GM19025 (cell line): Measurements from ENCODE around the gene NRP2.

Experiments
- ATAC-seq: cut with Tn5 transposase; IDR thresholded peaks from one replicate; pipeline ENCODE4 v1.9.1; 2021; ENCODE audit warnings: mild to moderate bottlenecking, low read depth, moderate library complexity; ENCODE audit not compliant: unreplicated experiment

Gene NRP2

DNA sequence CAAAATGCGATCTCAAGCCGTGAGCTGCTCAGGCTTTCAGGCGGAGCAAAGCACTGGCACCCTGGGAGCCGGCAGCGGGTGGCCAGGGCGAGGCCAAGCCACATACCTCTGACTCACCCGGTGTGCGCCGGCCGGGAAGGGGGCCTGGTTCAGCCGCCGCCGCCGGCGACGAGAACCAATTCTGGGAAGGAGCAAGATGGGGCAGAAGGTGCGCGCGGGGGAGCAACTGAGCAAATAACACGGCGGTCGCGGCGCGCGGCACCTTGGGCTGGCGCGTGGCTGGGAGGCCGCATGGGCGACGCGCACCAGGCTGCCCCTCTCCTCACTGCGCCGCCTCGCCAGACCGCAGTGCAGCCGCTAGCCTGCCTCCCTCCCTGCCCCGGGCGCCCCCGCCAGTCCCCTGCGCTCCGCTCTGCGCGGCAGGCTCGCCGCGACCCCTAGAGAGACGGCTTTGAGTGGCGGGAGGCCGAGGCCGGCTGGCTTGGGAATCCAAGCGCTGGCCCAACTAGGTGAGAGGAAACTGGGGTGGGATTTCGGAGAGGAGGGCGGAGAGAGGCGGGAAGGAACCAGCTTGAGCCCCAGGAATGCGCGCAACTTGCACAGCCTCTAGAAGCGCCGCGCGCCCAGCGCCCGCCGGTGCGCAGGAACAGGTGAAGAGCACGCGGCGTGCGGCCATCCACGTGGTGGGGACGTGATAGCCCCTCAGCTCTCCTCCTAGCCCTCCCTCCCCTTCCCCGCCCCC lies 3.2 kb downstream of the NRP2 start:
- no peak for ATAC-seq

GRCh38 chr2:205686056-205686782 lies 3.9 kb downstream of the NRP2 start:
- no peak for ATAC-seq

DNA sequence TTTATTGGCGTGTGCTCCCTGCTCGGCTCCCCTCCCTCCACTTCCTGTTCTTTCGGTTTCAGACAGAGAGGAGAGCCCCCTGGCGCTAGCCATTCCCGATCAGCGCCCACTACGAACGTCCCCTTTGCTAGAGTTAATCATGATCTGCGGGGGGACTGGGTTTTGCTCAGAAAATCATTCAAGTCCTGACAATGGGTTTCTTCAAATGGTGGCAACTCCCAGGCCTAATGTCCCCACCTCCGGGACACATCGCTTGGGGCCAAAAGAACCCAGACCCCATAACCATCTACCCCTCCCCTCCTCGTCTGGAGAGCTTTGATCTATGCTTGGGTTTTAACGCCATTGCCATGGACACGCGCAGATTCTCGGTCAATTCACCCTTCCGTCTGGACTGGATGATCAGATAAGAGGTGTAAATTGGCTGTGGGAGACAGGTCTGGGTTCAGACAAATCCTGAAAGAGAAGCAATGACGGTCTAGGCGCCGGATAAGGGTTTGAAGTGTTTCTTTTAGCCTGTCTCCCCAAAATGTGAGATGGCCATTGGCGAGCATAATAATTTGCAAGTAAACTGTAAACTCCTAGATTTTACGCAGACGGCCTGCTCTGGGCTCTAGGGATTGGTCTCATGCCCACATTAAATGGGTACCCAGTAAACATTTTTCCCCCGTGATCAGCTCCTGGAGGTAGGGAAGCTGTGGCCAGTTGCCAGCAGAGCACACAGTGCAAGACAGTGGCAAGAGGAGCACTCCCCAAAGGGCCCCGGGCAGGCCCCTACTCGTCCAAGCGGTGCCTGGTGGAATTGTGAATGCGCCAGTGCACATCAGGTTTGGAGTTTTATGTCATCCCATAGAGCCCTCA lies 4.7 kb downstream of the NRP2 start:
- no peak for ATAC-seq

DNA sequence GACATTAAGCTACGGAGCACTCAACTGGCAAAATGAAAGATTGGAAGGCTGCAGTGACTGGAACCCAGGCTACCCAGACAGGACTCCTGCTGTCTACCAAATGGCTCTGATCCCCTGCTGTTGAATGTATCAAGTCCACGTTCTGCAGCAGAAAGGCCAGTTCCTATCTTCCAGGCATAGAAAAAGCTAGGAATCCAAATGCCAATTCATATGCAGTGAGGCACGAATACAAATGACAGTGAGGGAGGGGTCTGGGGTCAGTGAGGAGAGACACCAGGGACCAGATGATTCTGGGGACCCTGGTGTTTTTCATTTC lies 5.3 kb downstream of the NRP2 start:
- ATAC-seq: no peak

DNA sequence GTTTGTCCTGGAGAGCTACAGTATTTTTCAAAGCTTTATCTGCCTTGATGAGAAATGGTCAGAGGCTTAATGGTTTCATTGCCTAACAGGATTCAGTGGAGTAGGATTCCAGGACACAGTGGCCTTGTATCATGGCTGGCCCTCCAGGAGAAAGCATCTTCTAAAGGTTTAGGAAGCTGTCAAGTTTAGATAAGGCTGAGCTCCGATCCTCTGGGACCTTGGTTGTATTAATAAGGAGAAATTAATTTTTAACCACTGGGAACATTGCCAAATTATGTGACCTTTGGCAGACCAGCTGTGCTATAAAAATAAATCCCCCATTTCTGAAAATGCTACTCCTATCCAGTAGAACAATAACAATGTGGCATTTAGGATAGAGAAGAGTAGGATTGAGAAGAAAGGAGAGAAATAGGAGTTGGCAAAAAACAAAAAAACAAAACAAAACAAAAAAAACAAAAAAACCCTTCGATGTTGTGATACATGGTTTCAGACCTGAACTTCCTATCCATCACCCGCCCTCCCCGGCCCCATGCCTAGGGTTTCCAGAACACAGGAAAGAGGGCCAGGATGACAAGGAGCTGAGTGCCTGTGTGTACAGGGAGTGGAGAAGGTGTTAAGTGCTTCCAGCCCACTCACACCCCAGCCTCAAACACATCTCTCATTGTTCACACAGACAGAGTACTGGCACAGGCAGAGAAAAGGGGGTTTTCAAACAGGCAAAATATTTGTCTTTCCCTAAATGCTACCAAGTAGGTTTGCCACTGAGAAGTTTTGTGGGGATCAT lies 6.3 kb downstream of the NRP2 start:
- ATAC-seq: no peak

DNA sequence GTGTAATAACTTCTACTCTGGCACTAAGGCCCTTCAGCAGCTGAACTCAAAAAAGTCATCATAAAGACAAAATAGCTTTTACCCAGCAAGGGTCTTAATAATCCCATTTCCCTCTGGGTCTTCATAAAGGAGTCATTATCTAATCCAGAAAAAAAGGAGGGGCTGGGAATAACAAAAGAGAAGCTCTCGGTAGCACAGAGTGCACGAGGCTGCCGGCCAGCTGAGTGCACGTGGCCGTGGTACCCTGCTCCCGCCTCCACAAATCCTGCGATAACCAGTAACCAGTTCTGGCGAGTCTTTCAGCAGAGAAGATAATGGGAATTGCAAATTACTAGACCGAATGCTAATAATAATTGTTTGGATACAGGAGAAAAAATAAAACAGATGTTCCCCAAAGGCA lies 7.5 kb downstream of the NRP2 start:
- no peak for ATAC-seq

- ATAC-seq: no peak
Measured at GRCh38 chr2:205692104-205692503, 9.8 kb downstream of the NRP2 start.

- no peak for ATAC-seq
Measured at GRCh38 chr2:205694256-205694655, 12.0 kb downstream of the NRP2 start.

GRCh38 chr2:205695460-205695991 lies 13.2 kb downstream of the NRP2 start:
- ATAC-seq: no peak

DNA sequence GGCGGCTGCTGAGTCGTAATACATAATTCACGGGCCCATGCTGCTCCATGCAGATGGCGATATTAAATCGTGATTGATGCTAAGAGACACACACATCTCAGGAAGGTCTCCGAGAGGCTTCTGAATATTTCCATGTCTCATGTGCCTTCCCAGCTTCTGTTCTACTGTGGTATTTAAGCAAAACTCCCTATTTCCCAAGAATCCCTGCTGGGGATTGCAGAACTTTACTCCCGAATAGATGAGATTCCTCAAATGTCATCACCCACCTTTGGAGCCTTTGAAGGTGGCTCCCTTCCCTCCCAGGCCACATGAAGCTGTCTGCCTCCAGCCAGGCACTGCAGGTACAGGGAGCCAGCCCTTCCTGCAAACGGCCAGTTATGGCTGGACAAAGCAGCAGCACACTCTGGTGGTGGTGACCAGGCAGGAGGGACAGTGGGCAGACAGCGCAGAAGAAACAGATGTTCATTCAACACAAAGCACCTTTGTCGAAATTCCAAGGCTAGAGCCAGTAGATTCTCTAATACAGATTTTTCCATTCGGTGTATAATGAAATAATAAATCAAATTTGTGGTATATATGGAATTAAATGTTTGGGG lies 14.1 kb downstream of the NRP2 start:
- ATAC-seq: no peak

DNA sequence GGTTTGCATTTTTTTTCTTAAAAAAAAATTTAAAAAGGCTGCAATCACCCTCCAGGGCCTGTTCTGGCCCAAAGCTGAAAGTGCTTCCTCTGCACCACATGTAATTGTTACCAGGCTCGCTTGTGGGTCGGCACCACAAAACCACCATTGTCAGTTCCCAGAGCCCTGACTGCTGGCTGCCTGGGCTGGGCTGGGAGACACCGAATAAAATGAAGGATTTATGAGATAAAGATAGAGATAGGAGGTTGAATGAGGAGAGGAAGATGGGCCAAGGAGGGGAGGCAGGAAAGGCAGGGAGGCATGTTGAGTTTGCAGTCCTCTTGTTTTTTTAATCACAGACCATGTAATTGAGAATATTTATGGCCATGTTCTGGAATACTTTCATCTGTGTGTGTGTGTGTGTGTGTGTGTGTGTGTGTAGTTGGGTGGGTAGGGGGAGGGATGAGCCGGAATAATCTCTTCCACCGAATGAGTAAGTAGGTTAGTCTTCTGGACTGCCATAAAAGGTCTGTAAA lies 14.7 kb downstream of the NRP2 start:
- ATAC-seq: no peak

GRCh38 chr2:205698286-205699268 lies 16.3 kb downstream of the NRP2 start:
- ATAC-seq: no peak

- peak; percentile 10 for ATAC-seq
Measured at GRCh38 chr2:205699515-205700289, 17.4 kb downstream of the NRP2 start.

DNA sequence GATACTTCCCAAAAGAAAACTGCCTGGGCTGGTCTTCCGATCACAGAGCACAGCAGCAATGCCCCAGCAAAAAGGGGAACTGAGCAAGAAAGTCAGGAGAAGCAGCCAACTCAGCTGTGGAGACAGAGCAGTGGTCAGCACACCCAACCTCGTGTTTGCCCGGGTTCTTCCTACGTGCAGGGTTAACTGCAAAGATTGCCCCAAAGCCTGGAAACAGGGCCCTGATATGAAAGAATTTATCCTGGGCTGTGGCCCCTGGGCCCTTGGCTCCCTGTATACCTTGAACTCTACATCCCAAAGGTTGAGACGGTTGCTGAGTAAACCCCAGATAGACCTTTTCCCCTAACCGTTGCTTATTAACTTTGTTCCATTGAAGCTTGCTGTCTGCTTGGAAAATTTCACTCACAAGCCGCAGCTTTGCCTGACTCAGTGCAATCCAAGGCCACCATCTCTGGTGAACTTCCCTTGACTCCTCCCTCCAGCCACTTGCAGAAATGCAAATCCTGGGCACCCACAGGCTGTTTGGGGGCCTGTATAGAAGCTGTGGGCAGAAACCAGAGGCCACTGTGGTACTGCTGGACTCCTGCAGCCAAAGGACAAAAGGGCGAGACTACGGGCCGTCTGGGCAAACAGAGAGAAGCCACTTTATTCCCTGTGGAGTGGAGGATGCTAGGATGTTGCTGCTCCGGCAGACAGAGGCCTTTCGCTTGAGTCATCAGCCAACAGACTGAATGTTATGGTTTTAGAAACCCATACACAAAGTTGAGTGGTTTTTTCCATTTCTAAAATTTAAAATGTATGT lies 18.2 kb downstream of the NRP2 start:
- ATAC-seq: peak; percentile 90

DNA sequence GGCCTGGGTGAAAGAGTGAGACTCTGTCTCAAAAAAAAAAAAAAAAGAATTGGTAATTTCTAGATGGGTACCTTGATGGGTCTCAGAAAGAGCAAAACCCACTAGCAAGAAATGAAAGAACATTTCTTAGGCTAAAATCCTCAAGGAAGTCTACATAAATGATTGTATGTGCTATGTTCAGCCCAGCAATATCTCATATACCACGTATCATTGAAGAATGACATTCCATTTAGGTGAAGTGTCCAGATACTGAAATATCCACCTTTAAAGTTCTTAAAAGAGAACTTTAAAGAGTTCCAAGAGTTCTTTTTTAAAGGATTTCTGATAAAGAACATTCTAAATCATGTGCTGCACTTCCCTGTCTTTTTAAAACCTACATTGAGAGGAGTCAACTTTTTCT lies 19.2 kb downstream of the NRP2 start:
- ATAC-seq: no peak

GRCh38 chr2:205702576-205702975 lies 20.3 kb downstream of the NRP2 start:
- no peak for ATAC-seq
